H1 (cell line): Measurements from ENCODE around the gene PIGZ. TPM values are rescaled to one million over a fixed set of nuclear protein-coding genes. Genes with fewer than 3 reads are reported as not detected.

Source experiments
- ASH2L ChIP-seq: fragments of 200-600, 300-600 bp; sonication (generic); IDR thresholded peaks from one replicate; pipeline ENCODE4 v1.7.1; 2017; ENCODE audit warnings: low read length
- ATF2 ChIP-seq: IDR thresholded peaks from 2 replicates; pipeline ENCODE4 v1.6.1; 2012; ENCODE audit warnings: low read length, inconsistent platforms
- BACH1 ChIP-seq: IDR thresholded peaks from 2 replicates; pipeline ENCODE4 v1.6.1; 2012; ENCODE audit warnings: low read length, improper control_type of control experiment
- CBX8 ChIP-seq: fragments of 300-800, 300-1000 bp; sonication (generic); IDR thresholded peaks from 2 replicates; pipeline ENCODE4 v1.7.1; 2016; ENCODE audit warnings: low read depth, low read length, borderline replicate concordance
- CHD2 ChIP-seq: IDR thresholded peaks from 2 replicates; pipeline ENCODE4 v1.6.1; 2012; ENCODE audit warnings: low read length, improper control_type of control experiment
- CTCF ChIP-seq, 3 experiments: IDR thresholded peaks; 1 replicate in 2 of 3; 2 replicates in 1 of 3; pipeline versions ENCODE4 v1.5.1 to v1.6.1; 2011; ENCODE audit warnings: low read length in 3 of 3, mild to moderate bottlenecking in 3 of 3, inconsistent platforms in 2 of 3, low read depth in 1 of 3, moderate library complexity in 1 of 3; ENCODE audit not compliant: insufficient read depth in 1 of 3; ENCODE audit errors: control extremely low read depth in 1 of 3
- JUN ChIP-seq: IDR thresholded peaks from 2 replicates; pipeline ENCODE4 v1.6.1; 2011; ENCODE audit warnings: low read depth, mild to moderate bottlenecking, improper control_type of control experiment, low read length
- JUND ChIP-seq: IDR thresholded peaks from 2 replicates; pipeline ENCODE4 v1.6.1; 2011; ENCODE audit warnings: mild to moderate bottlenecking, improper control_type of control experiment, low read length
- MAX ChIP-seq: IDR thresholded peaks from 2 replicates; pipeline ENCODE4 v1.6.1; 2012; ENCODE audit warnings: inconsistent platforms
- RAD21 ChIP-seq, 2 experiments: IDR thresholded peaks in 1 of 2; conservative IDR thresholded peaks in 1 of 2; 2 replicates each; pipeline ENCODE4 v1.6.1; 2011; ENCODE audit warnings: low read depth in 2 of 2, low read length in 2 of 2, improper control_type of control experiment in 1 of 2, inconsistent platforms in 1 of 2, mild to moderate bottlenecking in 1 of 2, moderate library complexity in 1 of 2
- SIX5 ChIP-seq: IDR thresholded peaks from 2 replicates; pipeline ENCODE4 v1.6.1; 2011; ENCODE audit warnings: mild to moderate bottlenecking, low read depth, low read length
- SP1 ChIP-seq: IDR thresholded peaks from 2 replicates; pipeline ENCODE4 v1.6.1; 2011; ENCODE audit warnings: low read depth, low read length
- TAF1 ChIP-seq: IDR thresholded peaks from 2 replicates; pipeline ENCODE4 v1.6.1; 2011; ENCODE audit warnings: mild to moderate bottlenecking, low read depth, low read length
- USF2 ChIP-seq: IDR thresholded peaks from 2 replicates; pipeline ENCODE4 v1.6.1; 2011; ENCODE audit warnings: low read length, improper control_type of control experiment
- polyA plus RNA-seq, 7 experiments: library from polyadenylated mRNA; depleted of rRNA in 3 of 7; stranded (reverse) in 5 of 7; unstranded in 2 of 7; fragments of >200 nt in 5 of 7; fragments of 200-250 nt in 2 of 7; gene quantifications; 1 replicate in 5 of 7; 2 replicates in 1 of 7; 4 replicates in 1 of 7; pipeline versions ENCODE4 v1.2.1 to v1.2.3, GENCODE V29; 2011 to 2013; ENCODE audit warnings: missing spikeins in 2 of 7, mixed read lengths in 2 of 7
- total RNA-seq: library from RNA; stranded (reverse); fragmentation: NEBNext Ultra II Directional; extraction: Animal tissue kit (Norgen Biotek cat#: 25700); gene quantifications from 2 replicates; pipeline ENCODE4 v1.2.1, GENCODE V29; 2021

PIGZ gene
- total and polyA plus RNA-seq, 2 of the 8 experiments (the other 6 are each of a cell fraction or from before 2014, with no cell fraction given), result 0.32 TPM; not detected in 1

- no peak for TF ChIP-seq JUND
- TF ChIP-seq MAX, result peak; percentile 27; the same call in 1 of the 2 replicates
- TF ChIP-seq BACH1, result peak; percentile 69
- TF ChIP-seq CTCF (IDR thresholded peaks at IDR 0.05; ENCODE audit: control extremely low read depth in 1 of 3, insufficient read depth in 1 of 3, low read depth in 1 of 3, low read length in 3 of 3), result peak in 2 of 3 experiments; percentile 61 to 66; a peak in 3 of 4 replicates
- no peak for TF ChIP-seq CHD2
- TF ChIP-seq CBX8, result no peak
- peak; percentile 30 to 69 for TF ChIP-seq RAD21 (IDR thresholded peaks at IDR 0.05 in 1 of 2, conservative IDR thresholded peaks at IDR 0.05 in 1 of 2; ENCODE audit: low read depth in 2 of 2, low read length in 2 of 2)
- no peak for TF ChIP-seq JUN
- peak; percentile 31 for TF ChIP-seq ASH2L
- no peak for TF ChIP-seq SP1
- TF ChIP-seq ATF2, result no peak
- TF ChIP-seq USF2, result no peak
- TF ChIP-seq TAF1, result 0 out of 2 replicates have a peak, but pooled peaks have one; percentile 22
- no peak for TF ChIP-seq SIX5
Measured at GRCh38 chr3:197002701-197003454, 34.2 kb upstream of the PIGZ start (continued).
